Stomach (tissue), 9 donors: Measurements from ENCODE around the gene FCAR. TPM values are rescaled to one million over a fixed set of nuclear protein-coding genes. Genes with fewer than 3 reads are reported as not detected.
"Not testable (repeated sequence)": the region's sequence is repeated elsewhere in the genome, so short reads cannot be mapped to it uniquely, and the experiment has no call there.

ENCODE experiments used
- DNase-seq, 2 donors: peaks; one replicate each; pipeline versions ENCODE4 v3.0.0 to v3.0.0-alpha.2; 2013 to 2019
- H3K27ac ChIP-seq, 5 donors: fragments of 200-600 bp in 4 of 5; sonication (generic) in 4 of 5; one replicate each; pipeline ENCODE4 v1.5.1; 2013 to 2019; ENCODE audit warnings: mild to moderate bottlenecking in 1 of 5, moderate library complexity in 1 of 5
- H3K27me3 ChIP-seq, 3 donors: fragments of 200-600 bp; sonication (generic); one replicate each; pipeline ENCODE4 v1.5.1; 2017 to 2019; ENCODE audit warnings: mixed run types in 1 of 3
- H3K36me3 ChIP-seq, 4 donors: fragments of 200-600 bp; sonication (generic); 1 replicate in 3 of 4; 2 replicates in 1 of 4; pipeline ENCODE4 v1.5.1; 2016 to 2019
- H3K4me1 ChIP-seq, 4 donors: fragments of 200-600 bp; sonication (generic); one replicate each; pipeline ENCODE4 v1.5.1; 2016 to 2019
- H3K4me3 ChIP-seq, 4 donors: fragments of 200-600 bp; sonication (generic) in 3 of 4; one replicate each; pipeline ENCODE4 v1.5.1; 2016 to 2019; ENCODE audit warnings: mild to moderate bottlenecking in 1 of 4
- H3K9me3 ChIP-seq, 4 donors: fragments of 200-600 bp; sonication (generic); one replicate each; pipeline ENCODE4 v1.5.1; 2016 to 2019
- EP300 ChIP-seq: sonication (generic); formaldehyde crosslinking; IDR thresholded peaks from one replicate; pipeline ENCODE4 v1.6.1; 2017; ENCODE audit warnings: antibody characterized with exemption
- POLR2A ChIP-seq, 4 donors: fragments of 450-650 bp; IDR thresholded peaks; one replicate each; pipeline ENCODE4 v1.6.1; 2016; ENCODE audit warnings: antibody characterized with exemption in 4 of 4, control low read depth in 2 of 4, mild to moderate bottlenecking in 1 of 4, moderate library complexity in 1 of 4
- POLR2AphosphoS5 ChIP-seq, 3 donors: sonication (generic); formaldehyde crosslinking; IDR thresholded peaks; one replicate each; pipeline ENCODE4 v1.6.1; 2016; ENCODE audit warnings: antibody characterized with exemption in 3 of 3
- WGBS, 5 donors: extraction: QIAGEN DNeasy Blood & Tissue Kit in 3 of 5; methylation state at CpG; one replicate each; pipeline versions ENCODE4 v1.1.5 to v1.1.7; 2013 to 2018; 5-methylcytosine and 5-hydroxymethylcytosine counted together
- intact Hi-C: fragments of 100-400 bp; cut with DNase I; formaldehyde crosslinking; loops from one replicate; pipeline ENCODE4 v1.15.1; 2023; ENCODE audit warnings: low total_unique reads
- polyA plus RNA-seq, 3 donors: library from polyadenylated mRNA; stranded (reverse); fragments of 200-250 nt; gene quantifications; one replicate each; pipeline ENCODE4 v1.2.3, GENCODE V29; 2013
- total RNA-seq, 5 donors: library from RNA; depleted of rRNA; stranded (reverse); fragments of >200 nt; gene quantifications; one replicate each; pipeline versions ENCODE4 v1.1.0 to v1.2.3, GENCODE V29; 2014 to 2016
- TF ChIP-seq, protein P1 (sequence below), 7 experiments: fragments of 450-650 bp in 4 of 7; fragments of 200-600 bp in 3 of 7; sonication (generic) in 3 of 7; IDR thresholded peaks; one replicate each; pipeline ENCODE4 v1.5.1; 2016 to 2019; ENCODE audit warnings: antibody characterized with exemption in 7 of 7, control low read depth in 2 of 7, mild to moderate bottlenecking in 1 of 7
- donor health status: healthy with polysubstance abuse.
- donor health status: Bipolar disorder and iron deficiency.
- donor health status: healthy.

Gene FCAR
- total and polyA plus RNA-seq, 8 donors: 0.15 to 2.2 (median 1.3) TPM; not detected in 5

DNA sequence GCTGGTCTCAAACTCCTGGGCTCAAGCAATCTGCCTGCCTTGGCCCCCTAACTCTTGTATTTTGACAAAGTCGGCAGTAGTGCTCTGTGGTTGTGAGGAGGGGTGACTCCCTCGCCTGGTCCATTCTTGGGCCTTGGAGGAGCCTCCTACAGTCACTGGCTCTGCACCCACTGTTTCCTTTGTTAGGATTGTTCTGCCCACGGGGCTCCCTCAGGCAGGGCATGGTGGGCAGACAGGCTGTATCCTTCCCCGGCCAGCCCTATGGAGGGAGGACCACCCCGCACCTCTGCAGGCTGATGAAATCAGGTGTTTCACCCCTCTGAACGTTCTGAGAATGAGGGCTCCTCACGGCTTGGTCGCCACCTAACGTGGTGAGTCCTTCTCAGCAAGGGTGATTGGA is 9.2 kb downstream of the FCAR start:
- WGBS, 5 donors: 76 to 89% (median 80%) methylated on average over 7 to 9 of the region's 9 CpGs
- TF ChIP-seq POLR2A (IDR thresholded peaks at IDR 0.05): no peak
- no peak for TF ChIP-seq POLR2AphosphoS5 (IDR thresholded peaks at IDR 0.05)
- TF ChIP-seq EP300: no peak
- TF ChIP-seq, protein P1, sequence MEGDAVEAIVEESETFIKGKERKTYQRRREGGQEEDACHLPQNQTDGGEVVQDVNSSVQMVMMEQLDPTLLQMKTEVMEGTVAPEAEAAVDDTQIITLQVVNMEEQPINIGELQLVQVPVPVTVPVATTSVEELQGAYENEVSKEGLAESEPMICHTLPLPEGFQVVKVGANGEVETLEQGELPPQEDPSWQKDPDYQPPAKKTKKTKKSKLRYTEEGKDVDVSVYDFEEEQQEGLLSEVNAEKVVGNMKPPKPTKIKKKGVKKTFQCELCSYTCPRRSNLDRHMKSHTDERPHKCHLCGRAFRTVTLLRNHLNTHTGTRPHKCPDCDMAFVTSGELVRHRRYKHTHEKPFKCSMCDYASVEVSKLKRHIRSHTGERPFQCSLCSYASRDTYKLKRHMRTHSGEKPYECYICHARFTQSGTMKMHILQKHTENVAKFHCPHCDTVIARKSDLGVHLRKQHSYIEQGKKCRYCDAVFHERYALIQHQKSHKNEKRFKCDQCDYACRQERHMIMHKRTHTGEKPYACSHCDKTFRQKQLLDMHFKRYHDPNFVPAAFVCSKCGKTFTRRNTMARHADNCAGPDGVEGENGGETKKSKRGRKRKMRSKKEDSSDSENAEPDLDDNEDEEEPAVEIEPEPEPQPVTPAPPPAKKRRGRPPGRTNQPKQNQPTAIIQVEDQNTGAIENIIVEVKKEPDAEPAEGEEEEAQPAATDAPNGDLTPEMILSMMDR (IDR thresholded peaks at IDR 0.05): no peak
- intact Hi-C loops: no loop called here
- Histone ChIP-seq H3K4me1 (no peaks in the 10 kb centered on the region), H3K9me3 (peaks cover 0 to 16% (median 4%) of the 10 kb centered on the region in 4 donors), H3K36me3 (no peaks in the 10 kb centered on the region), H3K27me3 (peaks cover 0 to 51% (median 13%) of the 10 kb centered on the region in 3 donors), H3K27ac (no peak overlapping the region), H3K4me3 (no peak overlapping the region)
- no peak for DNase-seq

DNA sequence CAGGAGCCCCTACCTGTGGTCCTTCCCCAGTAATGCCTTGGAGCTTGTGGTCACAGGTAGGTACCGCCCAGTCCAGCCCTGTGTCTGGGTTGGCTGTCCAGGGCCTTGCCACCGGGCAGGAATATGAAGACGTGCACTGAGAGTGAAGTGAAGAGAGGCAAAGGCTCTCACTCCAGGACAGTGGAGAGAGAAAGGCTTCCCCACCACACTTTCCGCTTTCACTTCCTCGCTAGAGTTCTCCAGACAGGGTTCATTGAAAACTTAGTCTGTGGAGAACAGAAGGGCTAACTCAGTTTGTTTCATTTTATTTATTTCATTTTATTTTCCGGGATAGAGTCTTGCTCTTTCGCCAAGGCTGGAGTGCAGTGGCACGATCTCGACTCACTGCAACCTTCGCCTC is 14.2 kb downstream of the FCAR start:
- peaks cover 0 to 24% (median 0%) of the 10 kb centered on the region in 3 donors for H3K27me3 ChIP-seq
- intact Hi-C loops: no loop called here
- no peaks in the 10 kb centered on the region for H3K36me3 ChIP-seq
- no peak for DNase-seq
- H3K4me3 ChIP-seq: no peak overlapping the region
- no peaks in the 10 kb centered on the region for H3K4me1 ChIP-seq
- no peak overlapping the region for H3K27ac ChIP-seq
- no peak for TF ChIP-seq EP300
- TF ChIP-seq, protein P1 (IDR thresholded peaks at IDR 0.05): no peak
- TF ChIP-seq POLR2A (IDR thresholded peaks at IDR 0.05): no peak
- TF ChIP-seq POLR2AphosphoS5 (IDR thresholded peaks at IDR 0.05): no peak
- peaks cover 0 to 2% (median 0%) of the 10 kb centered on the region in 4 donors for H3K9me3 ChIP-seq
- WGBS, 5 donors: 88 to 93% (median 90%) methylated on average over 8 to 10 of the region's 10 CpGs

DNA sequence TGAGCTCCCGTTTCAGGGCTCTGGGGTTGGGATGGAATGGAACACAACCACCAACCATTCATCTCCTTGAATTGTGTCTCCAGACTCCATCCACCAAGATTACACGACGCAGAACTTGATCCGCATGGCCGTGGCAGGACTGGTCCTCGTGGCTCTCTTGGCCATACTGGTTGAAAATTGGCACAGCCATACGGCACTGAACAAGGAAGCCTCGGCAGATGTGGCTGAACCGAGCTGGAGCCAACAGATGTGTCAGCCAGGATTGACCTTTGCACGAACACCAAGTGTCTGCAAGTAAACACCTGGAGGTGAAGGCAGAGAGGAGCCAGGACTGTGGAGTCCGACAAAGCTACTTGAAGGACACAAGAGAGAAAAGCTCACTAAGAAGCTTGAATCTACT is 15.5 kb downstream of the FCAR start:
- Histone ChIP-seq H3K4me1 (no peaks in the 10 kb centered on the region), H3K27me3 (peaks cover 0 to 24% (median 0%) of the 10 kb centered on the region in 3 donors), H3K27ac (no peak overlapping the region), H3K9me3 (no peaks in the 10 kb centered on the region), H3K36me3 (no peaks in the 10 kb centered on the region), H3K4me3 (no peak overlapping the region)
- 78 to 83% (median 81%) methylated on average over 11 of the region's 11 CpGs for WGBS, 5 donors
- TF ChIP-seq POLR2A (IDR thresholded peaks at IDR 0.05) (no peak), EP300 (no peak), POLR2AphosphoS5 (IDR thresholded peaks at IDR 0.05) (no peak)
- TF ChIP-seq, protein P1 (IDR thresholded peaks at IDR 0.05): no peak
- DNase-seq: no peak
- intact Hi-C loops: no loop called here

- Histone ChIP-seq H3K27me3 (peaks cover 0 to 11% (median 0%) of the 10 kb centered on the region in 3 donors), H3K36me3 (no peaks in the 10 kb centered on the region), H3K4me3 (no peak overlapping the region), H3K27ac (no peak overlapping the region), H3K9me3 (no peaks in the 10 kb centered on the region), H3K4me1 (no peaks in the 10 kb centered on the region)
- TF ChIP-seq, protein P1 (IDR thresholded peaks at IDR 0.05): no peak
- no peak for TF ChIP-seq POLR2A (IDR thresholded peaks at IDR 0.05)
- TF ChIP-seq EP300: no peak
- no peak for TF ChIP-seq POLR2AphosphoS5 (IDR thresholded peaks at IDR 0.05)
- 28 to 37% (median 33%) methylated on average over 6 to 7 of the region's 7 CpGs for WGBS, 5 donors
- intact Hi-C loops: no loop called here
- DNase-seq: no peak
These were observed 19.4 kb downstream of the FCAR start for GRCh38 chr19:54893406-54893805.

DNA sequence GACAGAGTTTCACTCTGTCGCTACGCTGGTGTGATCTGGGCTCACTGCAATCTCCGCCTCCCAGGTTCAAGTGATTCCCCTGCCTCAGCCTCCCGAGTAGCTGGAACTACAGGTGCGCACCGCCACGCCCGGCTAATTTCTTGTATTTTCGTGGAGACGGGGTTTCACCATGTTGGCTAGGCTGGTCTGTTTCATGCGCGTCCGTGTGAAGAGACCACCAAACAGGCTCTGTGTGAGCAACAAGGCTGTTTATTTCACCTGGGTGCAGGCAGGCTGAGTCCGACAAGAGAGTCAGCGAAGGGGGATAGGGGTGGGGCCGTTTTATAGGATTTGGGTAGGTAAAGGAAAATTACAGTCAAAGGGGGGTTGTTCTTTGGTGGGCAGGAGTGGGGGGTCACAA is 20.1 kb downstream of the FCAR start:
- intact Hi-C loops, DNase-seq, H3K27ac ChIP-seq, H3K4me3 ChIP-seq, H3K9me3 ChIP-seq, H3K36me3 ChIP-seq, H3K4me1 ChIP-seq: not testable (repeated sequence)
- peaks cover 0 to 11% (median 0%) of the 10 kb centered on the region in 3 donors for H3K27me3 ChIP-seq
- 87 to 90% (median 89%) methylated on average over 16 of the region's 16 CpGs for WGBS, 5 donors
